22Rv1 (cell line): Measurements from ENCODE around the gene RFX7.

ENCODE experiments used
- H3K27ac ChIP-seq: fragments of 450-650 bp; 2 replicates; pipeline ENCODE4 v1.5.1; 2017
- ZFX ChIP-seq: fragments of 450-650 bp; IDR thresholded peaks from 2 replicates; pipeline ENCODE4 v1.6.1; 2017; ENCODE audit warnings: antibody characterized with exemption, borderline replicate concordance
- TF ChIP-seq, protein P1 (sequence below): fragments of 450-650 bp; IDR thresholded peaks from 2 replicates; pipeline ENCODE4 v1.5.1; 2017; ENCODE audit warnings: mild to moderate bottlenecking

Gene RFX7

DNA sequence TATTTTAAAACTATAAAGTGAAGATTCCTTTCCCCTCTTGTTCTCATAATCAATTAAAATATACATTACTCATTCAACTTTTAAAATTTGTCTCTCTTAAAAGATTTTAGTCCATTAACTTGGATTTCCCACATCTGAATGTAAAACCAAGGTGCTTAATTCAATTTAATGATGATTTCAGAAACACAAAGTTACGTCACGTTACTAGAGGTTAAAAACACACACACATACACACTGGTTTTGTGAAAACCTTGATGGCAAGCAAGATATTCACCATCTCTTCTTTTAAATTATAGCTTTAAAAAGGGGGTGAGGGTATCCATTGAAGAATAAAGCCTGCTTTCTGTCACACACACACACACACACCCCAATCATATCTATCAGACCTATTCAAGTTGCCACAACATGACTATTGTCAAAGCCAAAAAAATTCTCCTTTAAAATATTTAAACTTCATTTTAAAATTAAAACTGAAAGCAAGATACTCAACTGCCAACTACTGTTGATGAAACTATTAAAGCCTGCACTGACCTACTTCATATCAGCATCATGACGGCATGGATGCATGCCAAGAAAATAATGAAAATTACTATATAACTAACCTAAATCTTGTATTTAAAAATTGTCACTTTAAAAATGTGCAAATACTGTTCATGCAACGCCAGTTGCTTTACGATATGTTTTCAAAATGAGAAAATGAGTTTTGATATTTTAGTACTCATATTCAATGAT is 2.1 kb downstream of the RFX7 start:
- H3K27ac ChIP-seq: no peak overlapping the region
- no peak for TF ChIP-seq ZFX
- TF ChIP-seq, protein P1, sequence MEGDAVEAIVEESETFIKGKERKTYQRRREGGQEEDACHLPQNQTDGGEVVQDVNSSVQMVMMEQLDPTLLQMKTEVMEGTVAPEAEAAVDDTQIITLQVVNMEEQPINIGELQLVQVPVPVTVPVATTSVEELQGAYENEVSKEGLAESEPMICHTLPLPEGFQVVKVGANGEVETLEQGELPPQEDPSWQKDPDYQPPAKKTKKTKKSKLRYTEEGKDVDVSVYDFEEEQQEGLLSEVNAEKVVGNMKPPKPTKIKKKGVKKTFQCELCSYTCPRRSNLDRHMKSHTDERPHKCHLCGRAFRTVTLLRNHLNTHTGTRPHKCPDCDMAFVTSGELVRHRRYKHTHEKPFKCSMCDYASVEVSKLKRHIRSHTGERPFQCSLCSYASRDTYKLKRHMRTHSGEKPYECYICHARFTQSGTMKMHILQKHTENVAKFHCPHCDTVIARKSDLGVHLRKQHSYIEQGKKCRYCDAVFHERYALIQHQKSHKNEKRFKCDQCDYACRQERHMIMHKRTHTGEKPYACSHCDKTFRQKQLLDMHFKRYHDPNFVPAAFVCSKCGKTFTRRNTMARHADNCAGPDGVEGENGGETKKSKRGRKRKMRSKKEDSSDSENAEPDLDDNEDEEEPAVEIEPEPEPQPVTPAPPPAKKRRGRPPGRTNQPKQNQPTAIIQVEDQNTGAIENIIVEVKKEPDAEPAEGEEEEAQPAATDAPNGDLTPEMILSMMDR: no peak

DNA sequence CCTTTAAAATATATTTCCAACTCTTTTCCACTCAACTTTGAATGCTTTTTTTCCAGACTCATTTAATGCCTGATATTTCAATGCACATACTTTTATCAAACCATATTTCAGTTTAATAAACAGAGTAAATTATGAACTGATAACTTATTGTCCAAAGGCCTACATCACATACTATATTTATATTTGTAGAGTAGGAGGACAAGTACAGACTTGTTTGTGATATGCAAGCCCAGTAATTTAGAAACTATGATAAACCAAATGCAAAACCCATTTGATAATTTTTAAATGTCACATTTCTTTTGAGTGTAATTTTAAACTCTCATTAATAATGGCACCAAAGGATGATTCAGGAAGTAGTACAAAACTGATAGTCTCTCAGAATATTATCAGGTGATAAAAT is 3.3 kb downstream of the RFX7 start:
- H3K27ac ChIP-seq: no peak overlapping the region
- TF ChIP-seq, protein P1: no peak
- no peak for TF ChIP-seq ZFX

DNA sequence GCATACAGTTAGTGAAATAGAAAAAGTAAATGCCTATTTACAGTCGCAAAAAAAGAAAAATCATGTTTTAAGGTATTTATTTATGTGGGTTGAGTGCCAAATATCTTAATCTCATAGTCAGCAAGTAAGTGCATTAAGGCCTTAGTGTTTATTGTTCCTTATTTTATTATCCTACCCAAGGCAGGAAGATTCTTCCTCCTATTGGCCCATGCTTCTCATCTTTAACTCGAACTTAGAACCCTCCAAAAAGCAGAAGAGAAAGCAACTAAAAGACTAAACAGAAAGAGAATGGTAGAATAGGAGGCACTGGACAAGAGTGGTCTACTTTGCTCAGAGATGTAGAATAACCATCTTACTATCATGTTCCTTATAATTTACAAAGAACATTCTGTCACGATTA is 7.5 kb downstream of the RFX7 start:
- no peak overlapping the region for H3K27ac ChIP-seq
- TF ChIP-seq, protein P1: no peak
- TF ChIP-seq ZFX: no peak

DNA sequence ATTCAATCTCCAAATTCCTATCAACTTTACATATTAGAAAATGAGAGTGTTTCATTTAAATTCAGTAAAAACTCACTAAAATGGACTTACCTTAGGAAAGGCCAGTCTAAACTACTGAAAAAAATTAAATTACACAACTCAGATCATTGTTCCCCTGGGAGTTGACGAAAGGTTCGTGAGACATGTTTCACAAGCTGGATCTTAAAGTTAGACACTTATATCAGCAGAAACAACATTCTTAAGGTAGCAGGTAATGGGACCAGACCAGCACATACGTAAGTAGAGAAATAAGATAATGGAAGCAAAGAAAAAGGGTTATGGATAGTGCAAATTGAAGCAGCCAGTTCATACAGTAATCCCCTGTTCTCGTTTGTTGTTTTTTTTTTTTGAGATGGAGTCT is 8.9 kb downstream of the RFX7 start:
- no peak overlapping the region for H3K27ac ChIP-seq
- no peak for TF ChIP-seq ZFX
- TF ChIP-seq, protein P1: no peak

DNA sequence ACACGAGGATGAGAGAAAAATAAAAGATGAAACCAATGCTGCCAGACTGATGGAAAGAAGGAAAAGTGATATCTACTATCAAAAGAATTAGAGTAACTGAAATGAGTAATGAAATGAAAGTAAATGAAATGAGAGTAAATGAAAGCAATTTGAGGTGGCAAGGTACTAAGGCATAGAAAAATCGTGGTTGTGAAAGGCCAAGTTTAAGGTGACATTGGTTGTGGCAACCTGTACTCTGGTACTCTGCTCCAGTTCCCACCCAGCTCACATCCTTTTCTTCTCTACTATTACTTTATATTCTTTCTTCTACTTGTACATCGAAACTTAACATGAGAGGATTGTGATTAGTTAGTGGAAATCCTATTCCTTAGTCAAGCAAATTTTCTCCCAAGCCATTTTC is 10.1 kb downstream of the RFX7 start:
- TF ChIP-seq, protein P1: no peak
- TF ChIP-seq ZFX: no peak

DNA sequence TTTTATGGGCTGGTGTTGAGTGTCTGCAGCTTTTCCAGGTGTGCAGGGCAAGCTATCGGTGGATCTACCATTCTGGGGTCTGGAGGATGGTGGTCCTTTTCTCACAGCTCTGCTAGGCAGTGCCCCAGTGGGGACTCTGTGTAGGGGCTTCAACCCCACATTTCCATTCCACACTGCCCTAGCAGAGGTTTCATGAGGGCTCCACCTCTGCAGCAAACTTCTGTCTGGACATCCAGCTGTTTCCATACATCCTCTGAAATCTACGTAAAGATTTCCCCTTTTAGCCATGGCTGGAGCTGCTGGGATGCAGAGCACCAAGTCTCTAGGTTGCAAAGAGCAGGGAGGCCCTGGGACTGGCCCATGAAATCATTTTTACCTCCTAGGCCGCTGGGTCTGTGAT is 11.6 kb downstream of the RFX7 start:
- TF ChIP-seq, protein P1: no peak
- no peak for TF ChIP-seq ZFX

More for the DNA sequence above, 10.1 kb downstream of the RFX7 start:
- no peak overlapping the region for H3K27ac ChIP-seq

DNA sequence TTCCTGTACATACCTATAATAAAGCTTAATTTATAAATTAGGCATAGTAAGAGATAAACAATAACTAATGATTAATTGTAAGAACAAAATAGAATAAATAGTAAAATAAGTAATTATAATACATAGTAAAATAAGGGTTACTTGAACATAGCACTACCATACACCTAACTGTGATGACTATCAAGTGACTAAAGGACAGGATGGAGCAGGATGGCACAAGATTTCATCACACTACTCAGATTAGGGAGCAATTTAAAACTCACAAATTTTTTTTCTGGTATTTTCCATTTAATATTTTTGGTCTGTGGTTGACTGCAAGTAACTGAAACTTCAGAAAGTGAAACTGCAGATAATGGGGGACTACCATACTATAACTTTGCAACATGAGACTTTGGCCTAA is 14.8 kb downstream of the RFX7 start:
- H3K27ac ChIP-seq: no peak overlapping the region
- TF ChIP-seq ZFX: no peak
- TF ChIP-seq, protein P1: no peak

More for the DNA sequence above, 11.6 kb downstream of the RFX7 start:
- no peak overlapping the region for H3K27ac ChIP-seq
